Karpas-422 (cell line): ENCODE measurements around the gene DLG1. TPM values are rescaled to one million over a fixed set of nuclear protein-coding genes. Genes with fewer than 3 reads are reported as not detected.

Experiments used
- DNase-seq: peaks from one replicate; pipeline ENCODE4 v3.0.0-alpha.2; 2015
- H2AFZ ChIP-seq: fragments of 200-600 bp; sonication (generic); 2 replicates; pipeline ENCODE4 v1.6.1; 2014; ENCODE audit warnings: antibody characterized with exemption, low read length, mixed read lengths
- H3K27ac ChIP-seq: fragments of 200-600 bp; sonication (generic); 2 replicates; pipeline ENCODE4 v1.5.1; 2014; ENCODE audit warnings: mild to moderate bottlenecking, low read length, moderate library complexity
- H3K27me3 ChIP-seq: fragments of 200-600 bp; sonication (generic); 2 replicates; pipeline ENCODE4 v1.6.1; 2014; ENCODE audit warnings: low read length, mixed read lengths
- H3K36me3 ChIP-seq: fragments of 200-600 bp; sonication (generic); 2 replicates; pipeline ENCODE4 v1.6.1; 2014; ENCODE audit warnings: low read length, mixed read lengths; ENCODE audit not compliant: insufficient read depth
- H3K4me1 ChIP-seq: fragments of 200-600 bp; sonication (generic); 2 replicates; pipeline ENCODE4 v1.6.1; 2014; ENCODE audit warnings: mild to moderate bottlenecking, low read length, mixed read lengths
- H3K4me2 ChIP-seq: fragments of 200-600 bp; sonication (generic); 2 replicates; pipeline ENCODE4 v1.6.1; 2014; ENCODE audit warnings: low read length, low read depth, mild to moderate bottlenecking; ENCODE audit not compliant: poor library complexity, severe bottlenecking
- H3K4me3 ChIP-seq: fragments of 200-600 bp; sonication (generic); 2 replicates; pipeline ENCODE4 v1.5.1; 2014; ENCODE audit warnings: mild to moderate bottlenecking, antibody characterized with exemption, low read length, mixed read lengths
- H3K79me2 ChIP-seq: fragments of 200-600 bp; sonication (generic); 2 replicates; pipeline ENCODE4 v1.6.1; 2014; ENCODE audit warnings: mild to moderate bottlenecking, low read length, mixed read lengths
- H3K9ac ChIP-seq: fragments of 200-600 bp; sonication (generic); 2 replicates; pipeline ENCODE4 v1.6.0; 2014; ENCODE audit warnings: low read length
- H3K9me2 ChIP-seq: fragments of 200-600 bp; sonication (generic), shearing (Covaris generic); replicated peaks from 2 replicates; pipeline ENCODE4 v1.6.0; 2014; ENCODE audit warnings: mild to moderate bottlenecking, low read length, moderate library complexity; ENCODE audit not compliant: insufficient read depth
- H3K9me3 ChIP-seq: fragments of 300-700, 200-600 bp; sonication (generic); 2 replicates; pipeline ENCODE4 v1.6.1; 2014; ENCODE audit warnings: low read length, mixed read lengths
- H4K20me1 ChIP-seq: fragments of 200-600 bp; sonication (generic); 2 replicates; pipeline ENCODE4 v1.6.1; 2014; ENCODE audit warnings: mild to moderate bottlenecking, antibody characterized with exemption, low read length, low read depth; ENCODE audit not compliant: insufficient read depth
- total RNA-seq: library from RNA; depleted of rRNA; stranded (reverse); fragments of >200 nt; shearing (Covaris generic); gene quantifications from 2 replicates; pipeline ENCODE4 v1.2.3, GENCODE V29; 2014; ENCODE audit warnings: low replicate concordance

Gene DLG1
- total RNA-seq, 1 experiment from 2014 or later: 92.6 TPM

GRCh38 chr3:197031315-197032285 is 266.8 kb downstream of the DLG1 start:
- Histone ChIP-seq H2AFZ (no peak overlapping the region), H3K4me2 (no peak overlapping the region), H3K4me3 (no peak overlapping the region), H4K20me1 (peaks cover 11% of the 10 kb centered on the region; the same call in 1 of the 2 replicates), H3K79me2 (no peaks in the 10 kb centered on the region), H3K9me3 (no peaks in the 10 kb centered on the region), H3K9ac (no peak overlapping the region), H3K36me3 (no peaks in the 10 kb centered on the region), H3K27me3 (no peaks in the 10 kb centered on the region), H3K9me2 (no peaks in the 10 kb centered on the region), H3K27ac (no peak overlapping the region), H3K4me1 (peaks cover 20% of the 10 kb centered on the region)
- no peak for DNase-seq

- no peak overlapping the region for H3K4me2 ChIP-seq
Observed at GRCh38 chr3:197030379-197031314, 267.8 kb downstream of the DLG1 start.

DNA sequence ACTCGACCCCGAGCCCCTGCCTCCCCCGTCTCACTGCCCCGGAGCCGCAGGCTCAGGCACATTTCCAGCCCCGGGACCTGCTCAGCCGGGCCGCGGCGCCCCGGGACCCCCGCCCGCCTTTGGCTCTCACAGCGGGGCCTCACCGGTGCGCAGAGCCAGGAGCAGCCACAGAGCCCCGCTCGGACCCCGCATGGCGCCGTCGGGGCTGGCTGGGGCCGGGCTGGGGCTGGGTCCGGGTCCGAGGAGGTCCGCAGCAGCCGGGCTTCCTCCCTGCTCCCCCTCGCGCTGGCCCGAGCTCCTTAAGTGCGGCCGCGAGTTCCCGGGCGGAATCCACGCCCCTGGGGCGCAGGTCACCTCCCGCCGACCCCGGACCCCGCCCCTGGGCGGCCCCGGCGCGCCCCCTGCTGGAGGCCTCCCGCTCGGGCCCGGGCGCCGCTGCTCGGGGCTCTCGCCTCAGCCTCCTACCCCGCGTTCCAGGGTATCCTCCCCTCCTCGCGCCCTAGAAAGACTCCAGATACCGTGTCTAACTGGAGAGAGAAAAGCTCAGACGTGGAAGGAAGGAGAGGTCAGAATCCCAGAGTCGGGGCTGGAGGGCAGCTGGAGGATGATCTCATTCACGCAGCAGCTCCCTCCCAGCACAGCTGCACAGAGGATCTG is 268.8 kb downstream of the DLG1 start, which contains the start of gene MELTF:
TSS of gene MELTF (minus strand) at position 307 of the 657 bp plus-strand sequence. CDS start at position 192, 115 bp downstream.
- peak within 1 kb of the TSS; percentile 29; the same call in 1 of the 2 replicates for H3K9ac ChIP-seq
- H3K4me3 ChIP-seq: peak within 1 kb of the TSS; percentile 55; the same call in 1 of the 2 replicates
- H3K36me3 ChIP-seq: no peaks in the 10 kb centered on the region
- H3K9me3 ChIP-seq: no peaks in the 10 kb centered on the region
- H2AFZ ChIP-seq: no peak within 1 kb of the TSS
- no peaks in the 10 kb centered on the region for H3K9me2 ChIP-seq
- no peak within 1 kb of the TSS for H3K27ac ChIP-seq
- H3K4me1 ChIP-seq: peaks cover 28% of the 10 kb centered on the region
- no peaks in the 10 kb centered on the region for H3K27me3 ChIP-seq
- DNase-seq: peak; percentile 92
- H3K4me2 ChIP-seq: peak within 1 kb of the TSS; percentile 68
- peaks cover 25% of the 10 kb centered on the region; the same call in 1 of the 2 replicates for H4K20me1 ChIP-seq
- no peaks in the 10 kb centered on the region for H3K79me2 ChIP-seq

More at GRCh38 chr3:197030379-197031314, 267.8 kb downstream of the DLG1 start:
- Histone ChIP-seq H3K9me3 (no peaks in the 10 kb centered on the region), H3K9me2 (no peaks in the 10 kb centered on the region), H3K27ac (no peak overlapping the region), H3K36me3 (no peaks in the 10 kb centered on the region), H3K4me3 (no peak overlapping the region), H3K4me1 (peaks cover 22% of the 10 kb centered on the region), H3K79me2 (no peaks in the 10 kb centered on the region), H2AFZ (no peak overlapping the region), H3K27me3 (no peaks in the 10 kb centered on the region), H3K9ac (no peak overlapping the region), H4K20me1 (peaks cover 17% of the 10 kb centered on the region; the same call in 1 of the 2 replicates)
- DNase-seq: peak; percentile 61

DNA sequence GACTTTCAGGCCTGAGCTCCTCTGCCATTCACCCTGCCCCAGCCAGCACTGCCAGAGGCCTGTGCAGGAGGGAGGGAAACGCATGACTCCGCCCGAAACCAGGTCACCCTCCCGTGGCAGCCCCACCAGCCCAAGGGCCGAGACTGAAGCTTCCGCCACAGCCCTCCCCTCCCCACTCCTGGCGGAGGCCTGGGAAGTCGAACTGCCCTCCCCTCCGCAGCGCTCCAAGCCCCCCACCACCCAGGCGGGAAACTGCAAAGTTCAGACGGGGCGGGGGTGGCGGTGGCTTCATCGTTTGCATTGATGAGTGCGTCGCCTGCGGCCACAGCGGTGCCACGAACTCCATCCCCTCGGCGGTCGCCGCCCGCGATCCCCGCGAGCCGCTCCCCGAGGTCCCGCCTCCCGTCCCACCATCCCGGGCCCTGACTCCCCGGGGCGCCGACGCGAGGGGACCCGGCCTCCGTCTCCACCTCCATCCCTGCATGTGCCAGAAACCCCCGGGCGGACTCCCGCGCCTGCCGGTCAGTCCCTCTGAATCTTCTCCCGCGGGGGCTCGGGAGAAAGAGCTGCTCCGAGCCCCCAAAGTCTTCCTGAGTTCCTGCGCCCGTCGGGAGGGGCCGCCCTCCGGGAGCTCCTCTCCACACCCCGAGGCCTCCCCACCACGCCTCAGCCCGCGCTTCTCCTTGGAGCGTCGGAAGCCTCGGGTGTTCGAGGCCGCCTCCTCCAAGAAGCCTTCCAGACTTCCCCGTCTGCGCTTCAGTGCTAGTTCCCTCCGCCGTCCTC is 269.5 kb downstream of the DLG1 start:
- Histone ChIP-seq H4K20me1 (peaks cover 31% of the 10 kb centered on the region; the same call in 1 of the 2 replicates), H3K27me3 (no peaks in the 10 kb centered on the region), H3K4me3 (peak overlapping the region; percentile 55; the same call in 1 of the 2 replicates), H3K4me2 (peak overlapping the region; percentile 68), H2AFZ (no peak overlapping the region), H3K27ac (no peak overlapping the region), H3K4me1 (peaks cover 35% of the 10 kb centered on the region), H3K79me2 (no peaks in the 10 kb centered on the region), H3K9me3 (no peaks in the 10 kb centered on the region), H3K36me3 (no peaks in the 10 kb centered on the region), H3K9ac (peak overlapping the region; percentile 29; the same call in 1 of the 2 replicates), H3K9me2 (no peaks in the 10 kb centered on the region)
- DNase-seq: peak; percentile 53

- peak overlapping the region; percentile 55; the same call in 1 of the 2 replicates for H3K4me3 ChIP-seq
- no peaks in the 10 kb centered on the region for H3K9me2 ChIP-seq
- no peaks in the 10 kb centered on the region for H3K79me2 ChIP-seq
- no peaks in the 10 kb centered on the region for H3K9me3 ChIP-seq
- no peaks in the 10 kb centered on the region for H3K36me3 ChIP-seq
- peak overlapping the region; percentile 68 for H3K4me2 ChIP-seq
- peaks cover 43% of the 10 kb centered on the region for H3K4me1 ChIP-seq
- H2AFZ ChIP-seq: no peak overlapping the region
- H3K27ac ChIP-seq: no peak overlapping the region
- peaks cover 31% of the 10 kb centered on the region; the same call in 1 of the 2 replicates for H4K20me1 ChIP-seq
- H3K27me3 ChIP-seq: no peaks in the 10 kb centered on the region
- peak; percentile 65 for DNase-seq
- H3K9ac ChIP-seq: no peak overlapping the region
Observed at GRCh38 chr3:197027896-197028727, 270.3 kb downstream of the DLG1 start.

GRCh38 chr3:197027151-197027895 is 271.1 kb downstream of the DLG1 start:
- no peaks in the 10 kb centered on the region for H3K9me2 ChIP-seq
- no peaks in the 10 kb centered on the region for H3K9me3 ChIP-seq
- H3K79me2 ChIP-seq: no peaks in the 10 kb centered on the region
- H2AFZ ChIP-seq: no peak overlapping the region
- no peak overlapping the region for H3K4me2 ChIP-seq
- DNase-seq: no peak
- H3K27me3 ChIP-seq: no peaks in the 10 kb centered on the region
- H3K9ac ChIP-seq: no peak overlapping the region
- no peak overlapping the region for H3K4me3 ChIP-seq
- H3K27ac ChIP-seq: no peak overlapping the region
- H4K20me1 ChIP-seq: peaks cover 39% of the 10 kb centered on the region; the same call in 1 of the 2 replicates
- no peaks in the 10 kb centered on the region for H3K36me3 ChIP-seq
- H3K4me1 ChIP-seq: peaks cover 51% of the 10 kb centered on the region
